Panc1 (cell line): Measurements from ENCODE around the gene CCDC171. TPM values are rescaled to one million over a fixed set of nuclear protein-coding genes. Genes with fewer than 3 reads are reported as not detected.

Experiments used
- ATAC-seq: fragments of 200-7000 bp; cut with Tn5 transposase; 2 replicates; pipeline ENCODE4 v1.9.1; 2020; ENCODE audit warnings: mild to moderate bottlenecking, moderate library complexity
- BruUV-seq: library from RNA; stranded (reverse); fragments of 400-500 nt; replicated peaks from 2 replicates; lab custom pipeline; 2021; lab: Mats Ljungman, UMichigan
- CTCF ChIA-PET: fragments of 300-600 bp; sonication (Branson Sonifier 250); formaldehyde crosslinking; loops from one replicate; lab custom pipeline; 2022; ENCODE audit warnings: antibody characterized with exemption; lab: Charles Lee
- POLR2A ChIA-PET: fragments of 300-600 bp; sonication (Branson Sonifier 250); formaldehyde crosslinking; loops from one replicate; lab custom pipeline; 2022; ENCODE audit warnings: antibody characterized with exemption; lab: Charles Lee
- DNase-seq: peaks from one replicate; pipeline ENCODE4 v3.0.0-alpha.2; 2010; ENCODE audit warnings: low read depth, low spot score
- H3K27ac ChIP-seq: 2 replicates; pipeline ENCODE4 v1.5.1; 2011; ENCODE audit warnings: mild to moderate bottlenecking, low read length, inconsistent platforms
- H3K27me3 ChIP-seq: fragments of 200-500 bp; sonication (Bioruptor generic); 2 replicates; pipeline ENCODE4 v1.6.0; 2014; ENCODE audit warnings: low read length, inconsistent platforms; ENCODE audit not compliant: control insufficient read depth, insufficient read depth
- H3K36me3 ChIP-seq: fragments of 200-500 bp; sonication (Bioruptor generic); 2 replicates; pipeline ENCODE4 v1.5.1; 2014; ENCODE audit warnings: inconsistent platforms, mild to moderate bottlenecking, low read length, moderate library complexity; ENCODE audit not compliant: control insufficient read depth, insufficient read depth
- H3K4me1 ChIP-seq: 2 replicates; pipeline ENCODE4 v1.5.1; 2011; ENCODE audit warnings: inconsistent platforms, mild to moderate bottlenecking, low read length, moderate library complexity; ENCODE audit not compliant: control insufficient read depth, insufficient read depth
- H3K4me3 ChIP-seq, 2 experiments: 2 replicates each; pipeline ENCODE4 v1.5.1; 2011 to 2012; ENCODE audit warnings: low read depth in 2 of 2, low read length in 2 of 2, mild to moderate bottlenecking in 2 of 2, inconsistent platforms in 1 of 2, moderate library complexity in 1 of 2
- H3K9me3 ChIP-seq: fragments of 200-500 bp; sonication (Bioruptor generic); 2 replicates; pipeline ENCODE4 v1.5.1; 2014; ENCODE audit warnings: low read depth, mild to moderate bottlenecking, inconsistent platforms, low read length, moderate library complexity; ENCODE audit not compliant: control insufficient read depth, insufficient read depth
- POLR2AphosphoS5 ChIP-seq: IDR thresholded peaks from 2 replicates; pipeline ENCODE4 v1.6.1; 2012; ENCODE audit warnings: mild to moderate bottlenecking, low read depth, low read length, moderate library complexity
- SIN3A ChIP-seq: IDR thresholded peaks from 2 replicates; pipeline ENCODE4 v1.6.1; 2012; ENCODE audit warnings: low read depth, mild to moderate bottlenecking, low read length, moderate library complexity, borderline replicate concordance; ENCODE audit not compliant: insufficient read depth
- TCF7L2 ChIP-seq: IDR thresholded peaks from 2 replicates; pipeline ENCODE4 v1.6.1; 2011; ENCODE audit warnings: mild to moderate bottlenecking, low read depth, low read length, inconsistent platforms
- in situ Hi-C: cut with HindIII; loops from 2 replicates; pipeline ENCODE4 v1.10.0; 2016; ENCODE audit warnings: low sequenced_read_pairs, low pct_unique_long_range_greater_than_20kb
- intact Hi-C: fragments of 100-400 bp; cut with micrococcal nuclease; formaldehyde crosslinking; loops from one replicate; pipeline ENCODE4 v1.10.0; 2022; ENCODE audit not compliant: unreplicated experiment
- total RNA-seq: library from RNA; stranded (reverse); gene quantifications from one replicate; pipeline ENCODE4 v1.2.1, GENCODE V29; 2021; ENCODE audit not compliant: unreplicated experiment
- TF ChIP-seq, protein P1 (sequence below): fragments of 450-650 bp; IDR thresholded peaks from 2 replicates; pipeline ENCODE4 v1.5.1; 2017; ENCODE audit warnings: mild to moderate bottlenecking
- TF ChIP-seq, protein P2 (sequence below), 2 experiments: IDR thresholded peaks; 2 replicates each; pipeline ENCODE4 v1.6.1; 2011 to 2012; ENCODE audit warnings: low read depth in 2 of 2, control low read depth in 1 of 2, low read length in 1 of 2, mild to moderate bottlenecking in 1 of 2, moderate library complexity in 1 of 2; ENCODE audit not compliant: insufficient read depth in 1 of 2

The CCDC171 gene
- total RNA-seq, 1 experiment from 2014 or later = 1.5 TPM

DNA sequence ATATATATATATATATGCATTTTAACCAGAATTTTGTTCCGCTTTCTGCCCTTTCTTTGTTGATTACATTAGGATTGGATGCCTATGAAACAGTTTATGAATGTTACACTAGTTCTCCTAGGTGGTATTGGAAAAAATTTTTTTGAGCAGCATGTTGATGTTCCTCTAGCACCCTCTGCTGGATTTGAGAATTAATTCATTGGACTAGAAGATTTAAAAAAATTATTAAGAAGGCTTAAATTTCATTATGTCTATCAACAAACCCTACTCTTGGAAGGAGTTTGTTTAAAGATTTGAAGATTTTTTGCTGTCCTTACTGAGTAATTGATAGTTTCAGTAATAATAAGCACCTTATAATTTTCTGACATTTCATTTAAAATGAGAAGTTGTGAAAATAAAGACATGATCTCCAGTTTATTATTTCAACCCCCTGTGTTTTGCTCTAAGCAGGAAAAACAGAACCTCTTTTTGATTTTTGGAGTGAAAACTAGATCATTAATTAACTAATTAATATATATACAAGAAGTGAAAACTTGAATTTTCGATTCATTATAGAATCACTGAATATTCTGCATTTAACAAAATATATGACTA, 89.6 kb downstream of the CCDC171 start:
- intact Hi-C loops (no loop called here), in situ Hi-C loops (no loop called here)
- Histone ChIP-seq H3K9me3 (no peaks in the 10 kb centered on the region), H3K4me1 (no peaks in the 10 kb centered on the region), H3K27me3 (no peaks in the 10 kb centered on the region), H3K4me3 (no peak overlapping the region), H3K27ac (no peak overlapping the region), H3K36me3 (no peaks in the 10 kb centered on the region)
- TF ChIP-seq, protein P1, sequence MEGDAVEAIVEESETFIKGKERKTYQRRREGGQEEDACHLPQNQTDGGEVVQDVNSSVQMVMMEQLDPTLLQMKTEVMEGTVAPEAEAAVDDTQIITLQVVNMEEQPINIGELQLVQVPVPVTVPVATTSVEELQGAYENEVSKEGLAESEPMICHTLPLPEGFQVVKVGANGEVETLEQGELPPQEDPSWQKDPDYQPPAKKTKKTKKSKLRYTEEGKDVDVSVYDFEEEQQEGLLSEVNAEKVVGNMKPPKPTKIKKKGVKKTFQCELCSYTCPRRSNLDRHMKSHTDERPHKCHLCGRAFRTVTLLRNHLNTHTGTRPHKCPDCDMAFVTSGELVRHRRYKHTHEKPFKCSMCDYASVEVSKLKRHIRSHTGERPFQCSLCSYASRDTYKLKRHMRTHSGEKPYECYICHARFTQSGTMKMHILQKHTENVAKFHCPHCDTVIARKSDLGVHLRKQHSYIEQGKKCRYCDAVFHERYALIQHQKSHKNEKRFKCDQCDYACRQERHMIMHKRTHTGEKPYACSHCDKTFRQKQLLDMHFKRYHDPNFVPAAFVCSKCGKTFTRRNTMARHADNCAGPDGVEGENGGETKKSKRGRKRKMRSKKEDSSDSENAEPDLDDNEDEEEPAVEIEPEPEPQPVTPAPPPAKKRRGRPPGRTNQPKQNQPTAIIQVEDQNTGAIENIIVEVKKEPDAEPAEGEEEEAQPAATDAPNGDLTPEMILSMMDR = peak; percentile 25; the same call in 1 of the 2 replicates
- TF ChIP-seq POLR2AphosphoS5 = no peak
- no peak for ATAC-seq
- CTCF ChIA-PET = no interaction called here
- no peak for DNase-seq
- POLR2A ChIA-PET = no interaction called here
- BruUV-seq = no TSS peak

DNA sequence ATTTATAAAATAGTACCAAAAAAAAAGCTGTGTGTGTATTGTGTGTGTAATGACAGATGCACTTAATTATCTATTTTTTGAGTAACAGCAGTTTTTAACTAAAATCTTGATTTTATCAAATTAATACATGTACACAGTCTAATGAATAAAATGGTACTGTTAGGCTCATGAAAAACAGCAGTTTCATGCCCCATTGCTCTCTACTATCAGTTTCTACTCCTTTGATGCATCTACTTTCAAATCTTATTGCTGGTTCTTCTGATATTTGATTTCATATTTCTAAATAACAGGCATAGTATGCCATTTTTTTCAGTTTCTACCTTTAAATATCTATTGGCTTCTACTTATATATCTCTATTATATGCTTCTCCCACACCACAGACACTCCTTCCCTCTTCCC, 117.4 kb downstream of the CCDC171 start:
- H3K27ac ChIP-seq = no peak overlapping the region
- no peaks in the 10 kb centered on the region for H3K4me1 ChIP-seq
- no peaks in the 10 kb centered on the region for H3K27me3 ChIP-seq
- H3K4me3 ChIP-seq = no peak overlapping the region
- H3K9me3 ChIP-seq = no peaks in the 10 kb centered on the region
- TF ChIP-seq POLR2AphosphoS5 (no peak), TCF7L2 (no peak), SIN3A (no peak)
- TF ChIP-seq, protein P2, sequence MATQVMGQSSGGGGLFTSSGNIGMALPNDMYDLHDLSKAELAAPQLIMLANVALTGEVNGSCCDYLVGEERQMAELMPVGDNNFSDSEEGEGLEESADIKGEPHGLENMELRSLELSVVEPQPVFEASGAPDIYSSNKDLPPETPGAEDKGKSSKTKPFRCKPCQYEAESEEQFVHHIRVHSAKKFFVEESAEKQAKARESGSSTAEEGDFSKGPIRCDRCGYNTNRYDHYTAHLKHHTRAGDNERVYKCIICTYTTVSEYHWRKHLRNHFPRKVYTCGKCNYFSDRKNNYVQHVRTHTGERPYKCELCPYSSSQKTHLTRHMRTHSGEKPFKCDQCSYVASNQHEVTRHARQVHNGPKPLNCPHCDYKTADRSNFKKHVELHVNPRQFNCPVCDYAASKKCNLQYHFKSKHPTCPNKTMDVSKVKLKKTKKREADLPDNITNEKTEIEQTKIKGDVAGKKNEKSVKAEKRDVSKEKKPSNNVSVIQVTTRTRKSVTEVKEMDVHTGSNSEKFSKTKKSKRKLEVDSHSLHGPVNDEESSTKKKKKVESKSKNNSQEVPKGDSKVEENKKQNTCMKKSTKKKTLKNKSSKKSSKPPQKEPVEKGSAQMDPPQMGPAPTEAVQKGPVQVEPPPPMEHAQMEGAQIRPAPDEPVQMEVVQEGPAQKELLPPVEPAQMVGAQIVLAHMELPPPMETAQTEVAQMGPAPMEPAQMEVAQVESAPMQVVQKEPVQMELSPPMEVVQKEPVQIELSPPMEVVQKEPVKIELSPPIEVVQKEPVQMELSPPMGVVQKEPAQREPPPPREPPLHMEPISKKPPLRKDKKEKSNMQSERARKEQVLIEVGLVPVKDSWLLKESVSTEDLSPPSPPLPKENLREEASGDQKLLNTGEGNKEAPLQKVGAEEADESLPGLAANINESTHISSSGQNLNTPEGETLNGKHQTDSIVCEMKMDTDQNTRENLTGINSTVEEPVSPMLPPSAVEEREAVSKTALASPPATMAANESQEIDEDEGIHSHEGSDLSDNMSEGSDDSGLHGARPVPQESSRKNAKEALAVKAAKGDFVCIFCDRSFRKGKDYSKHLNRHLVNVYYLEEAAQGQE (IDR thresholded peaks at IDR 0.05; ENCODE audit: insufficient read depth in 1 of 2, low read depth in 2 of 2, low read length in 1 of 2) = no peak
- TF ChIP-seq, protein P1 = no peak
- ATAC-seq (no peak), DNase-seq (no peak)
- in situ Hi-C loops (no loop called here), intact Hi-C loops (no loop called here)
- H3K36me3 ChIP-seq = no peaks in the 10 kb centered on the region
- CTCF ChIA-PET = no interaction called here
- POLR2A ChIA-PET = no interaction called here
- no TSS peak for BruUV-seq
